Right ventricle myocardium inferior (tissue), 1 donor: ENCODE data around the gene DSCAM. TPM values are rescaled to one million over a fixed set of nuclear protein-coding genes. Genes with fewer than 3 reads are reported as not detected.
"Not testable (repeated sequence)": the region's sequence is repeated elsewhere in the genome, so short reads cannot be mapped to it uniquely, and the experiment has no call there.

Experiments
- ATAC-seq: fragments of 200-7000 bp; cut with Tn5 transposase; one replicate; pipeline ENCODE4 v1.9.1; 2020; ENCODE audit warnings: mild to moderate bottlenecking, moderate library complexity
- DNase-seq: peaks from one replicate; pipeline ENCODE4 v3.0.0; 2021; ENCODE audit errors: missing footprints
- intact Hi-C: fragments of 100-400 bp; cut with DNase I; formaldehyde crosslinking; loops from one replicate; pipeline ENCODE4 v1.11.0; 2022
- total RNA-seq: library from RNA; stranded (reverse); fragmentation: NEBNext Ultra II Directional; extraction: Animal tissue kit (Norgen Biotek cat#: 25700); gene quantifications from one replicate; pipeline ENCODE4 v1.2.1, GENCODE V29; 2021
- donor health status: DM: no; HTN: yes; CAD: no; lungs with severe emphysema.

The DSCAM gene
- total RNA-seq, 1 donor from 2014 or later = not detected

DNA sequence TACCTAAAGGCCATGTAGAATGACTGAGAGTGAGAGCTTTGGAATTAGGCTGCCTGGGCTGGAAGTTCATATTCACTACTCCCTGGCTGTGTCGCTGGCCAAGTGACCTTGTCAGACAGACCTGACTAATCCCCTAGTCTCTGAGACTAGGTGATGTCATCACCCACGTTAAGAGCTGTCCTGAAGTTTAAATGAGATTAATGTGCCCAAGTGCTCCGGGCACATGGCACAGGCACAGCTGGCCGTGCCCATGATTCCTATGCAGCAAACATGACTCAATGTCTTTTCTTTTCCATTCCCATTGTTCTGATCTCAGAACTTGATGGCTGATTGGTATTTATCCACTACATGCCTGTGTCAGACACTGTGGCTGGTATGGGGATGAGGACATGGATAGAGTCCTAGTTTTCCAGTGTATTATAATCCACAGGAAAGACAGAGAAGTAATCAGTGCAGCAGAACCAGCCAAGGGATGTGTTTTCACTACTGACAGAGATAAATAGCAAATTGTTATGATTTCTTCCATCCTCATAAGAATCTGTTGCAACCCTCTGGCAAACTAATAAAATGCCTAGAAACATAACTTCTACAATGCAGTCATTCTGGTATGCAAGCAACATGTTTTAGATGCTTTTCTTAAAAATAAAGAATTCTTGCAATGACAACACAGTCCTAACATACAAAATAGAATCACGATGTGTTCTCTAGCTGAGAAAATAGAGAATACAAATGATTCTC lies 798.8 kb downstream of the DSCAM start:
- ATAC-seq (no peak), DNase-seq (no peak)
- intact Hi-C loops = no loop called here

DNA sequence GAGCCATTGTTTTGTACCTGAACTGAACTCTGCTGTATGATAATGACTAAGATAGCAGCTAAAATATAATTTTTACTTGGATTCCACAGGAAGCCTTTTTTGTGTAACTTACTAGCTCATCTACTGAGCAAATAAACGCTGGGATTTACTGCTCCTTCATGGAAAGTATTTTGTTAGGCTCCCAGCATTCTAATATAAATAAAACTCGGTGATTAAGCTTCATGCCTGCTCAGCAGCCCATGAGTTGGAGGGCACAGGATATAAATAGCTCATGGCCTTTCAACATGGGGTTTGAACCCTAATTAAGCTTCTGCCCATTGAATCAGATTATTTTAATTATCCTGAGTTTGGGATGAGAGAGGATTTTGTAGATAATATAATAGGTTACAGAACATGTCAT lies 799.7 kb downstream of the DSCAM start:
- ATAC-seq (no peak), DNase-seq (no peak)
- intact Hi-C loops = no loop called here

GRCh38 chr21:40043866-40044265 lies 803.1 kb downstream of the DSCAM start:
- intact Hi-C loops = loop anchor here (2.0 kb wide), 1 partner anchor 77 kb away; no protein-coding TSS in a partner anchor

GRCh38 chr21:40043423-40043822 lies 803.5 kb downstream of the DSCAM start:
- ATAC-seq (peak; percentile 56), DNase-seq (no peak)
- intact Hi-C loops = loop anchor here (2.0 kb wide), 1 partner anchor 77 kb away; no protein-coding TSS in a partner anchor

More at GRCh38 chr21:40043866-40044265, 803.1 kb downstream of the DSCAM start:
- DNase-seq = no peak
- ATAC-seq = no peak

DNA sequence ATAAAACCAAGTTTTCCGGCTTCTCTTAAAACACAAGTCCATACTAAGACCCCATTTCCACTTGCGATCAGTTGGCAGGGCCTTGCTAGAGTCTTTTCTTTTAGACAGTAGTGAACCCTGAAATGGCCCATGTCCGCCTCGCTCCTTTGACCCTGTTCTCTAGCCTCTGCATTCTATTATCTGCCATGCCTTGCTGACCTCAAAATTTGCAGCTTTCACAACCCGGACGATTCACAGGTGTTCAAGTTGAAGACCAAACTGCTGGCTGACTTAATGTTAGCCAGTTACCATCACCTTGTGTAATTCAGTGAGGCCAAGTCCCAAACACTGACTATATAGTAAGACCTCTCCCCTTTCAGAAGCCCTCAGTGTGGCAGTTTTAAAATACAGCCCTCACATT lies 805.5 kb downstream of the DSCAM start:
- intact Hi-C loops = no loop called here
- DNase-seq = no peak
- ATAC-seq = no peak

- ATAC-seq, intact Hi-C loops, DNase-seq: not testable (repeated sequence)
Observed at GRCh38 chr21:40033156-40033782, 813.7 kb downstream of the DSCAM start.

DNA sequence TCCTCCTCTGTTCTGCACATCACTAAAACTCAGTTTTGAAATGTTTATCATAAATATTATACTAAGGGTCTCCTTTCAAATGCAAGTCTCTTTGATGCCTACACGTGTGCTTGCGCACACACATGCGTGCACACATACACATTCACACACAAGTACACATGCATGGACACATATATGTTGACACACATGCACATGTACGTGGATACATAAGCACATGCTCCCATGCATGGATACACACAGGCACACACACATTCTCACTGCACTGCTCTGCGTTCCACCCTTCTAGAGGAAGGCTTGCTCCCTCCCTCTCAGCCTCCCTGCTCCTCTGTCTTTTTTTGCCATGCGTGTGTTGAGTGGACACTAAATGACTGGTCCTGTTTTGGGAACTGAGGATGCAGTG lies 817.1 kb downstream of the DSCAM start:
- intact Hi-C loops = no loop called here
- ATAC-seq = no peak

GRCh38 chr21:40028393-40028792 lies 818.6 kb downstream of the DSCAM start:
- DNase-seq, intact Hi-C loops, ATAC-seq: not testable (repeated sequence)

More for the DNA sequence above, 817.1 kb downstream of the DSCAM start:
- DNase-seq = no peak

DNA sequence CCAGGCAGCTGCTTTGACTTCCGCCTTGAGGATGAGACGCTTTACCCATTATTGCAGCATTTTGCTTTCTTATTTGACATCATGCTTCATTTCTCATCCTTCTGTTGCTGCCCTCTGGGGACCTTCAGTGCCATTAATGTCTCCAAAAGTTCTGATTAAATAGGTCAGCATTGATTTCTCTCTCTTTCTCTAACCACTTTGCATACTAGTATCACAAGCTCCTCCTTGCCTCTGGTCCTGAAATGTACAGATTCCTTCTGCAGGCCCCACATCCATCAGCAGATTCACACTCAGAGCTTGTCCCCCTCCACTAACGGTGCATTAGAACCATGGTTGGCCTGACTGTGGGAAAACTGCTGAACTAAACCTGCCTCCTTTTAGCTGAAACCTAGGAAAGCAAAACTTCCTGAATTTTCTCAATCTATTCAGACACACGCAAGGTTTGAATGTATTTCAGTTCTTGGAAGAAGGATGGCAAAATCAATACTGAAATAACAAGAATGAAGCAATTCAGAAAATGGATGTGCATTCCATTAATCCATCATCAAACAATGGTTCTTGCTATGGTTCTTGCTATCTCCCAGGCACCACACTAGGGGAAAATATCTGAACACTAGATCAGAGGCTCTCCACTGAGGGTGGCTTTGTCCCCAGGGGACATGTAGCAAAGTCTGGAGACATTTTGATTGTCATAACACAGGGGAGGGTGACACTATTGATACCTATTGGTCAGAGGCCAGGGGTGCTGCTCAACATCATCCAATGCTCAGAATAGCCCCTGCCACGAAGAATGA lies 825.2 kb downstream of the DSCAM start:
- no peak for ATAC-seq
- intact Hi-C loops = no loop called here
- DNase-seq = no peak

DNA sequence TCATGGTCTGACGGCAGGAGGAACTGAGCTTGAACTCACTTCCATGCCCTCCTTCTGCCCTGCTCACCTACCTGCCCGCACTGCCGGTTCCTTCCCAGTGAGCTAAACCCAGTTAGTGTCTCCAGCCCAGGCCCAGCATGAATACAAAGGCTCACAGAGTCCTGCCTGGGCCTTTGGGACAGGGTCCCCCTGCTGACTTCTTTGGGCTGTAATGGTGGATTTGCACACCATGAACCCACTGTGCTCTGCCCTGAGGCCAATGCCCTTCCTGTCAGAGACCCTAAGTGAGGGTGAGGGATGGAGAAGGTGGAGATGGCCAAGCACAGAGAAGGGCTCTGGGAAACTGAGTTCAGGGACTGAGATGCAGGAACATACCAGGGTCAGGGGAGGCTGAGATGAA lies 826.3 kb downstream of the DSCAM start:
- intact Hi-C loops = no loop called here
- ATAC-seq = no peak
- DNase-seq = no peak

DNA sequence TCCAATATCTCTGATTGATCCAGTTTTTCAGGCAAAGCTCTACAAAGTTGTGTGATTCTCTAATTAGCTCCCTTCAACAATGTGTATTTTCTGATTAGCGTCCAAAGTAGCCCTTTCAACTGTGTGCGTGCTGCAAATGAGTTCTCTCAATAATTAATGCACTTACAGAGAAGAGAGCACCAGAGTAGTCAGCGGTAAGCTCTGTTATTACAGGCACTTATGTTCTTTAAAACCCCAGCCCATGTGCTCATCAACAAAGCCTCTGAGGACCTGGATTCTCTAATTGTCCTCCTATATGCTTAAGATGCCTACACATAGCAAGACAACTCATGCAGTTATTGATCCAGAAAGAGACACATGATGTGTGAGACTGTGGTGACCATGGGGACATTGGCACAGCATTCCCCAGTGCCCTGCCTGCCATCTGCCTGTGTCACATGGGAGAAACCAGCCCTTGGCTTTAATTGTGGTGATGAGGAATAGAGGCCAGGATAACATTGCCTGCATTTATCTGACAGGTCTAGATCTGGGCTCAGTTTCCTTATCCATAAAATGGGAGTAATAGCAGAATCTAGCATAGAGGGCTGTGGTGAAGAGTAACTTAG lies 828.0 kb downstream of the DSCAM start:
- DNase-seq (no peak), ATAC-seq (no peak)
- intact Hi-C loops = no loop called here

DNA sequence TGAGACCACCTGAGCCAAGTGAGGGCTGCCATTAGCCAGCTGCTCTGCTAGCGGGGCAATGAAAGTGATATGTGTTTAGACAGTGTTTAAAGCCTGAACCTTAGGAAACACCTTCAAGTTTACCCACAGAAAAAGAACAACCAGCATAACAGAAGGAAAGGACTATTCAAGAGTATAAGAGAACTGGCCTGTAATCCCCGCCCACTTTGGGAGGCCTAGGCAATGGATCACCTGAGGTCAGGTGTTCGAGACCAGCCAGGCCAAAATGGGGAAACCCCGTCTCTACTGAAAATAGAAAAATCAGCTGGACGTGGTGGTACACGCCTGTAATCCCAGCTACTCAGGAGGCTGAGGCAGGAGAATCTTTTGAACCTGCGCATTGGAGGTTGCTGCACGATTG lies 830.3 kb downstream of the DSCAM start:
- ATAC-seq (no peak), DNase-seq (no peak)
- intact Hi-C loops = no loop called here

- intact Hi-C loops = no loop called here
- DNase-seq (no peak), ATAC-seq (no peak)
Observed at GRCh38 chr21:40016234-40016633, 830.7 kb downstream of the DSCAM start.

- DNase-seq (no peak), ATAC-seq (no peak)
- intact Hi-C loops = no loop called here
Observed at GRCh38 chr21:40015818-40016217, 831.1 kb downstream of the DSCAM start.

- intact Hi-C loops = no loop called here
- ATAC-seq (no peak), DNase-seq (no peak)
Observed at GRCh38 chr21:40014394-40014793, 832.6 kb downstream of the DSCAM start.

GRCh38 chr21:40013001-40013735 lies 833.8 kb downstream of the DSCAM start:
- DNase-seq = no peak
- ATAC-seq = no peak
- intact Hi-C loops = no loop called here

DNA sequence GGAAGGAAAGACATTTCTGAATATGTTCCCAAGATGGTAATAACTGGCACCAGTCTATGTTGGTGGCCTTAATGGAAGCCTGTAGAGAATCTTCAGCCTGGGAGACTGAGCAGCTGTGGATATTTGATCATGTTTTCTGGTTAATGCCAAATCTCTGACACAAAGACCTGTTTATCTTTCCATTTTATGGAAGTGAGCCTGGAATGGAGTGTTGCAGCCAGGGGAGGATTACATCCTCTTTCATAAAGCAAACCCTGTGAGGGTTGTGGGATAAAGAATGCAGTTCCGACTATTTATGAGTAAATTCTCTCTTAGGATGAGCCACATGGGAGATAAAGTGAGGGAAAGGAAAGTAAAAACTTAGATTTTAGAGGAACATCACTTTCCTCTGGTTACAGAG lies 835.6 kb downstream of the DSCAM start:
- ATAC-seq (no peak), DNase-seq (no peak)
- intact Hi-C loops = no loop called here

GRCh38 chr21:40002978-40003377 lies 844.0 kb downstream of the DSCAM start:
- no peak for ATAC-seq
- intact Hi-C loops = no loop called here

More at GRCh38 chr21:40002978-40003377, 844.0 kb downstream of the DSCAM start:
- DNase-seq = no peak
